ENCODE data around the gene CLEC2B.

Gene CLEC2B

DNA sequence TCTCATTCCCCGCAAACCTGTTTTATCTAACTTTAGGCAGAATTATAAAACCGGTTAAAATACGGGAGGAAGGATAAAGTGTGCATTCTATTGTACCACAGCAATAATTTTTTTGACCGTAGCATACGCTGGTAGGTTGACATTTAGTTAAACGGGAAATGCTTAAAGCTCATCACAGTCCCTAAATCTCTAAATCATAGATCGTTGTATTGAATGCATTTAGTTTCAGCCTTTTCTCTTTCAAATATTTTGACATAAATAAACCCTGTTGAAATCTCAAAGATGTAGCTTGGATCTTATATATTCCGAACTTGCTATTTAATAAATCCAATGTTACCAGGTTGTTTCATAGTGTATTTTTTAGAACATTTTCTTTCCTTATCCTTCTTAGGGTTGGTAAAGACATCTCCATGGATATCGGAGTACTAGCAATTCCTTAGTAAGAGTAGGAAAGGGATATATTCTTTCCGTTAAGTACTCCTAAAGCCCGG is 798 bp downstream of the CLEC2B start:
- WGBS = 99% methylated on average over 7 of the region's 11 CpGs
- Histone ChIP-seq H3K9me3 (ENCODE audit: insufficient read depth, low read depth, low read length) (no peaks in the 10 kb centered on the region), H3K9ac (ENCODE audit: low read depth, low read length) (no peak overlapping the region), H3K27me3 (ENCODE audit: insufficient read depth, low read length) (no peaks in the 10 kb centered on the region), H3K36me3 (ENCODE audit: insufficient read depth, low read length) (no peaks in the 10 kb centered on the region), H3K4me1 (ENCODE audit: insufficient read depth, low read length) (peaks cover 20% of the 10 kb centered on the region), H3K27ac (ENCODE audit: low read depth, low read length) (no peak overlapping the region), H3K4me3 (ENCODE audit: low read length) (no peak overlapping the region)

DNA sequence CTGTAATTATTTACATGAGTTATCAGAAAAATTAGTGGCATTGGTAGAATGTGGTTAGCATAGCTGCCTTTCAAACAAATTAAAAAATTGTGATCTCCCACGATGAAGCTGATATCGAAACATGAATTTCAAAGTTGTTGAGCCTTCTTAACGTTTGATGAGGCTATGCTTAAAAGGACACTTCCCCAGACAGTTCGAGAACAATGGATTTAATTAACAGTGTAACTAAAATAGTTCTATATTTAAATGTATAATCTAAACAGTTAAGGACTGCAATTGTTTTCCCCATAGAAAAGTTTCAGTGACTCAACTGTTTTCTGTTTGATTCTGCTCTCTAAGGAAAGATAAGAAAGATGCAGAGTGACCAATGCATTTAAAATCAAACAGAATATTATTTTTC is 1.6 kb downstream of the CLEC2B start:
- H3K27me3 ChIP-seq (ENCODE audit: insufficient read depth, low read length) = no peaks in the 10 kb centered on the region
- no peak overlapping the region for H3K4me3 ChIP-seq (ENCODE audit: low read length)
- no peaks in the 10 kb centered on the region for H3K36me3 ChIP-seq (ENCODE audit: insufficient read depth, low read length)
- H3K27ac ChIP-seq (ENCODE audit: low read depth, low read length) = no peak overlapping the region
- peaks cover 20% of the 10 kb centered on the region for H3K4me1 ChIP-seq (ENCODE audit: insufficient read depth, low read length)
- no peak overlapping the region for H3K9ac ChIP-seq (ENCODE audit: low read depth, low read length)
- WGBS = 92% methylated on average over 3 of the region's 4 CpGs
- no peaks in the 10 kb centered on the region for H3K9me3 ChIP-seq (ENCODE audit: insufficient read depth, low read depth, low read length)

DNA sequence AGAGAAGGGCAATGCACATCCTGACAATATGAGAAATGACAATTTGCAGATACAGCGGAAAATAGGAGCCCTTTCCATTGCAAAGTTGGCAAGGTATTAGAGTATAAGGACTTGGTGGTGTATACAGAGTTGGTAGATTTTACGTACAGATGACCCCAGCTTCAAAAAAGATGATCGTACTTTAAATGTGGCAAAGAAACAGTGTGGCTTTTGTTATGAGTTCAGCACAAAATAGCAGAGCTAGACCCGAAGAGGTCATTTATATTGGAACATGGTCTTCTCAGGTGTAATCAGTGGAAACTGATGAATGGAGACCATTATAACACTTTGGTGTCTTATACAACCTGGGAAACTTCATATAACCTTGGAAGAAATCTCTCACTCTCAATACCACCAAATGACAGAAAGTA is 2.3 kb downstream of the CLEC2B start:
- no peaks in the 10 kb centered on the region for H3K9me3 ChIP-seq (ENCODE audit: insufficient read depth, low read depth, low read length)
- H3K4me3 ChIP-seq (ENCODE audit: low read length) = no peak overlapping the region
- H3K36me3 ChIP-seq (ENCODE audit: insufficient read depth, low read length) = no peaks in the 10 kb centered on the region
- H3K27me3 ChIP-seq (ENCODE audit: insufficient read depth, low read length) = no peaks in the 10 kb centered on the region
- no peak overlapping the region for H3K9ac ChIP-seq (ENCODE audit: low read depth, low read length)
- H3K4me1 ChIP-seq (ENCODE audit: insufficient read depth, low read length) = peaks cover 20% of the 10 kb centered on the region
- WGBS = 96% methylated on average over 4 of the region's 4 CpGs
- H3K27ac ChIP-seq (ENCODE audit: low read depth, low read length) = no peak overlapping the region

DNA sequence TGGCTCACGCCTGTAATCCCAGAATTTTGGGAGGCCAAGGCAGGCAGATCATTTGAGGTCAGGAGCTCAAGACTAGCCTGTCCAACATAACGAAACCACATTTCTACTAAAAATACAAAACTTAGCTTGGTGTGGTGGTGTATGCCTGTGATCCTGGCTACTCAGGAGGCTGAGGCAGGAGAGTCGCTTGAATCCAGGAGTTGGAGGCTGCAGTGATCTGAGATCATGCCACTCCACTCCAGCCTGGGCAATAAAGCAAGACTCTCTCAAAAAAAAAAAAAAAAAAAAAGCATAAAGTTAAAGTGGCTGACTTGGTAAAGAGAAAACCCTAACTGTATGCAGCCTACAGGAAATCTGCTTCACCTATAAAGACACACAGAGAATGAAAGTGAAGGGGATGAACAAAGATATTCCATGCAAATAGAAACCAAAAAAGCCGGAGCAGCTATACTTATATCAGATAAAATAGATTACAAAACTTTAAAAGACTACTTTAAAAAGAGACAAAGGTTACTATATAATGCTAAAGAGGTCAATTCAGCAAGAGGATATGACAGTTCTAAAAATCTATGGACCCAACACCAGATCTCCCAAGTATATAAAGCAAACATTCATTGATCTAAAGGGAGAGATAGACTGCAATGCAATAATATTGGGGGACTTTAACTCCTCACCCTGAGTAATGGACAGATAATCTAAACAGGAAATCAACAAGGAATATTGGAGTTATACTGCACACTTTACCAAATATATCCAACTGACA is 4.1 kb downstream of the CLEC2B start:
- H3K36me3 ChIP-seq (ENCODE audit: insufficient read depth, low read length) = no peaks in the 10 kb centered on the region
- 98% methylated on average over 3 of the region's 4 CpGs for WGBS
- H3K4me3 ChIP-seq (ENCODE audit: low read length) = no peak overlapping the region
- peaks cover 18% of the 10 kb centered on the region for H3K4me1 ChIP-seq (ENCODE audit: insufficient read depth, low read length)
- H3K9me3 ChIP-seq (ENCODE audit: insufficient read depth, low read depth, low read length) = no peaks in the 10 kb centered on the region
- H3K27me3 ChIP-seq (ENCODE audit: insufficient read depth, low read length) = no peaks in the 10 kb centered on the region
- H3K27ac ChIP-seq (ENCODE audit: low read depth, low read length) = no peak overlapping the region
- H3K9ac ChIP-seq (ENCODE audit: low read depth, low read length) = no peak overlapping the region

DNA sequence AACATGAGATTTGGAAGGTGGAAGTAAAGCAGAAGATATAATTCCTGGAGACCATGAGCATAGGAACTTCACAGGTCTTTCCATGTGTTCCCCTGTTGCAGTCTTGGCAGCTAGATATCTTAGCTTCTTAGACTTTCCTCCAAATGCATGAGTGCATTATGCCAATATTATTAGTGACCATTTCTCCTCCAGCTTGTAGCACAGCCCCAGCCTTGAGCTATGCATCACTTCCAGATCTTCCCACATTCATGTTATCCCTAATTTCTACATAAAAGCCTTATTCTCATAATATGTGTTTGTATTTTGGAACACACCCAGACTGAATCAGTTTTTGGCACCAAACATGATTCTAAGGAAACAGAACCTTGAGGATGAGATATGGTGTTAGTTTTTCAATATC is 11.0 kb downstream of the CLEC2B start:
- peaks cover 15% of the 10 kb centered on the region; the same call in 1 of the 2 replicates for H3K4me1 ChIP-seq (ENCODE audit: insufficient read depth, low read length)
- no peaks in the 10 kb centered on the region for H3K9me3 ChIP-seq (ENCODE audit: insufficient read depth, low read depth, low read length)
- no peak overlapping the region for H3K27ac ChIP-seq (ENCODE audit: low read depth, low read length)
- H3K27me3 ChIP-seq (ENCODE audit: insufficient read depth, low read length) = no peaks in the 10 kb centered on the region
- H3K9ac ChIP-seq (ENCODE audit: low read depth, low read length) = no peak overlapping the region
- H3K36me3 ChIP-seq (ENCODE audit: insufficient read depth, low read length) = no peaks in the 10 kb centered on the region
- H3K4me3 ChIP-seq (ENCODE audit: low read length) = no peak overlapping the region

DNA sequence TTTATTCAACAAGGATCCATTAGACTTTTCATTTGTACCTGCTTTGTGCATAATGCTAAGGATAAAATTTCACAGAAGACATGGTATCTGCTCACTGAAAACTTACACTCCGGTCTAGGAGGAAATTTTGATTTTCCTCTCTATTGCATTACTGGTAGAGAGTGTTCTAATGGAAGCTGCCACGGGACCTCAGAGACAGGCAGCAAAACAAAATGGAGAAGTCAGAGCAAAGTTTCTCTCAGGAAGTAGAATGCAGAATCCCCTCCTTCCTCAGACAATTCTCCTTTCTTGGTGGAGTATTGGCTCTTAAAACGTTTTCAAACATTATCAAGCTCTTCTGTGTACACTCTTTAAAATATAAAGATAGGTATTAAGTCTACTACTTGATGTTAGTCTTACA is 12.3 kb downstream of the CLEC2B start:
- no peaks in the 10 kb centered on the region for H3K36me3 ChIP-seq (ENCODE audit: insufficient read depth, low read length)
- no peak overlapping the region for H3K27ac ChIP-seq (ENCODE audit: low read depth, low read length)
- H3K27me3 ChIP-seq (ENCODE audit: insufficient read depth, low read length) = no peaks in the 10 kb centered on the region
- no peaks in the 10 kb centered on the region for H3K9me3 ChIP-seq (ENCODE audit: insufficient read depth, low read depth, low read length)
- peaks cover 20% of the 10 kb centered on the region for H3K4me1 ChIP-seq (ENCODE audit: insufficient read depth, low read length)
- H3K9ac ChIP-seq (ENCODE audit: low read depth, low read length) = no peak overlapping the region
- WGBS = 88% methylated on average over 2 of the region's 3 CpGs
- H3K4me3 ChIP-seq (ENCODE audit: low read length) = no peak overlapping the region

DNA sequence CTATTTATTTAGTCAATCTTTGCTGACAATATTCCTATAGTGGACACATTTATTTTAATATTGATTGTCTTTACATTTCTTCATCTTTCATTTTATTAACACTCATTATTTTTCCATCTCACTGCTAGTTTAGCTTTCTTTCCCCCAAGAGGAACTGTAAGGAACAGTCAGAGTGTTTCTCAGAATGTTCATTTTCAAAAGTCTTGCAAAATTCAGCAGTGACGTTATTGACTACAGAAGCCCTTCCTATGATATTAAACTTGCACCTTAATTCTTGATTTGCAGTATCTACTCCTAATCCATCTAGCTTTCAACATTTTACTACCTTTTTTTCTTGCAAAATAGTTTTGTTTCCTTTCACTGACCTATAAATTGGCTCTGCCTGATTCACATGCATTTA is 13.0 kb downstream of the CLEC2B start:
- Histone ChIP-seq H3K4me3 (ENCODE audit: low read length) (no peak overlapping the region), H3K27me3 (ENCODE audit: insufficient read depth, low read length) (no peaks in the 10 kb centered on the region), H3K4me1 (ENCODE audit: insufficient read depth, low read length) (peaks cover 20% of the 10 kb centered on the region), H3K9ac (ENCODE audit: low read depth, low read length) (no peak overlapping the region), H3K27ac (ENCODE audit: low read depth, low read length) (no peak overlapping the region), H3K36me3 (ENCODE audit: insufficient read depth, low read length) (no peaks in the 10 kb centered on the region), H3K9me3 (ENCODE audit: insufficient read depth, low read depth, low read length) (no peaks in the 10 kb centered on the region)
- 88% methylated on average over 1 of the region's 1 CpG for WGBS

DNA sequence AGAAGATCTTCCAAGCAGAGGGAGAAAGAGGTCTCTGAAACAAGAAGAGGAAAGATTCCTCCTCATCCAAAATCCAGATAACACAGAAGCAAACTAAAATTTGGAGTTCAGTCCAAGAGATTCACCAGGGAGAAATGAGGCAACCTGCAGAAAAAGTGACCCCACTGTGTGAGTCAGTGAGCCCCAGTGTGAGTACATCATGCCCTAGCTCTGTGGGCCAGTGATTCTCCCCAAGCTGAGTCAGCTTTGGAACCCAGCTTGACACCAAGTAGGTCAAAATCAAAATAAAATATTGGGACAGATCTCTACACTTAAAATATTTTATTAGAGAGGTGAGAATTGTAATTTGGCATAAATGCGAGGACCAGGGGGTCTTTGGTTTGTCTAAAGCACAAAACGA is 17.2 kb downstream of the CLEC2B start:
- WGBS = 100% methylated on average over 2 of the region's 2 CpGs
- Histone ChIP-seq H3K36me3 (ENCODE audit: insufficient read depth, low read length) (no peaks in the 10 kb centered on the region), H3K4me3 (ENCODE audit: low read length) (no peak overlapping the region), H3K27me3 (ENCODE audit: insufficient read depth, low read length) (no peaks in the 10 kb centered on the region), H3K9me3 (ENCODE audit: insufficient read depth, low read depth, low read length) (no peaks in the 10 kb centered on the region), H3K27ac (ENCODE audit: low read depth, low read length) (no peak overlapping the region), H3K4me1 (ENCODE audit: insufficient read depth, low read length) (peaks cover 20% of the 10 kb centered on the region), H3K9ac (ENCODE audit: low read depth, low read length) (no peak overlapping the region)

DNA sequence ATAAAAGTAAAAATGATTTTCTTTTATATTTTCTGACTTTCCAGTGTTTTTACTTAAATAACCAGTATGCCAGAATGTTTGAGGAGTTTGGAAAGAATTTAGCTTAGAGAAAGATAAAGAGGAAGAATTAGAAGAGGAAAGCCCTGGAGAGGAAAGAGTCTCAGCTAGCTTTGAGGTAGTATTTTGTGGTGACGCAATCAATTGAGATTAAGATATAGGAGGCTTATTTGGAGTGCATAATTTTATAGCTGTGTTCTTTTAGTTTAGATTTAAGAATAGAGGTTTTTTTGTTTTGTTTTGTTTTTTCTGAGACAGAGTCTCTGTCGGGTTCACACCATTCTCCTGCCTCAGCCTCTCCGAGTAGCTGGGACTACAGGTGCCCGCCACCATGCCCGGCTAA is 18.1 kb downstream of the CLEC2B start:
- Histone ChIP-seq H3K36me3 (ENCODE audit: insufficient read depth, low read length) (no peaks in the 10 kb centered on the region), H3K4me1 (ENCODE audit: insufficient read depth, low read length) (peaks cover 11% of the 10 kb centered on the region), H3K4me3 (ENCODE audit: low read length) (no peak overlapping the region), H3K9me3 (ENCODE audit: insufficient read depth, low read depth, low read length) (no peaks in the 10 kb centered on the region), H3K9ac (ENCODE audit: low read depth, low read length) (no peak overlapping the region), H3K27me3 (ENCODE audit: insufficient read depth, low read length) (no peaks in the 10 kb centered on the region), H3K27ac (ENCODE audit: low read depth, low read length) (no peak overlapping the region)
- WGBS = 92% methylated on average over 5 of the region's 5 CpGs

DNA sequence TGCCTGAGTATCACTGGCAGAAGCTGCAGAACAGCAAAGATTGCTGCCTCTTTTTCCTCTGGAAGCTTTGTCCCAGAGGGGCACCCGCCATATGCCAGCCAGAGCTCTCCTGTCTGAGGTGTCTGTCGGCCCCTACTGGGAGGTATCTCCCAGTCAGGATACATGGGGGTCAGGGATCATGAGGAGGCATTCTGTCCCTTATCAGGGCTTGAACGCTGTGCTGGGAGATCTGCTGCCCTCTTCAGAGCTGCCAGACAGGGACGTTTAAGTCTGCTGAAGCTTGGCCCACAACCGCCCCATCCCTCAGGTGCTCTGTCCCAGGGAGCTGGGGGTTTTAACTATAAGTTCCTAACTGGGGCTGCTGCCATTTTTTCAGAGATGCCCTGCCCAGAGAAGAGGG is 20.3 kb downstream of the CLEC2B start:
- Histone ChIP-seq H3K36me3 (ENCODE audit: insufficient read depth, low read length) (no peaks in the 10 kb centered on the region), H3K4me3 (ENCODE audit: low read length) (no peak overlapping the region), H3K27ac (ENCODE audit: low read depth, low read length) (no peak overlapping the region), H3K4me1 (ENCODE audit: insufficient read depth, low read length) (peaks cover 5% of the 10 kb centered on the region), H3K27me3 (ENCODE audit: insufficient read depth, low read length) (no peaks in the 10 kb centered on the region), H3K9ac (ENCODE audit: low read depth, low read length) (no peak overlapping the region), H3K9me3 (ENCODE audit: insufficient read depth, low read depth, low read length) (no peaks in the 10 kb centered on the region)
- 89% methylated on average over 5 of the region's 5 CpGs for WGBS

DNA sequence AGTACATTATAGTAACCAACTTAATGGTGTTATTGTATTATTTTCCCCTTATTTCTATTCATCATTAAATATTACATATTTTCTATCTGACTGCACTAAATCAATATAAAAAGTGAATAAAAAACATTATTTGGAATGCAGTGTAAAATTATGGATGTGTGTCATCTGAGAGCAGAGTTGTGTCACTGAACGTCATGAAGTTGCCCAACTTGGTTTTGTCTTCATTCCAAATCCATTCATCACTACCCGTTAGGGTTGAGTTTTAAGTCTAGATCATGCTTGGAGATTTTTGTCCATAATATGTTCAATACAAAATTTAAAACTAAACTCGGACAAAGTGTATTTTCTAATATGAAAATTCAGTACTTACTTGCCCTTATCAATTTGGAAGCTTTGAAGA is 25.7 kb downstream of the CLEC2B start:
- WGBS = 89% methylated on average over 1 of the region's 3 CpGs
- H3K27me3 ChIP-seq (ENCODE audit: insufficient read depth, low read length) = no peaks in the 10 kb centered on the region
- H3K36me3 ChIP-seq (ENCODE audit: insufficient read depth, low read length) = no peaks in the 10 kb centered on the region
- H3K9me3 ChIP-seq (ENCODE audit: insufficient read depth, low read depth, low read length) = no peaks in the 10 kb centered on the region
- H3K27ac ChIP-seq (ENCODE audit: low read depth, low read length) = no peak overlapping the region
- H3K4me1 ChIP-seq (ENCODE audit: insufficient read depth, low read length) = no peaks in the 10 kb centered on the region
- H3K4me3 ChIP-seq (ENCODE audit: low read length) = no peak overlapping the region
- H3K9ac ChIP-seq (ENCODE audit: low read depth, low read length) = no peak overlapping the region

DNA sequence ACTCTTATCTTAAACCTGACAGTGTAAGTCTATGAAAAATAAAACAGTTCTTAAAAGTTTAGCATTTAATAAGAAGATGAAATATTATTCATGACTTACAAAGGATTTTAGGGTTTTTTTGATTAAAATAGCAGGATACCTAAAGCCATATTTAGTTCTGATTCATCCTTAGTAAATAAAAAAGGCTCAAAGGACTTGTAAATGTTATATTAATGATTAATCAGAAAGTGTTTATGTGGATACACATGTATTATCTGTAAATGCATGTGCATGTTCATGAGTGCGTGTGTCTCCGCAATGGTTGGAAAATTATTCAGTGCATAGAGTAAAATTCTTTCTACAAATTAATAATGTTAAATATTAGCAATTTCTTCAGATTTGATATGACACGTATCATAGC is 37.4 kb downstream of the CLEC2B start:
- no peaks in the 10 kb centered on the region for H3K27me3 ChIP-seq (ENCODE audit: insufficient read depth, low read length)
- H3K4me3 ChIP-seq (ENCODE audit: low read length) = no peak overlapping the region
- H3K9ac ChIP-seq (ENCODE audit: low read depth, low read length) = no peak overlapping the region
- WGBS = no CpG with 5 or more reads among the region's 3 CpGs
- no peaks in the 10 kb centered on the region; the same call in 1 of the 2 replicates for H3K4me1 ChIP-seq (ENCODE audit: insufficient read depth, low read length)
- H3K36me3 ChIP-seq (ENCODE audit: insufficient read depth, low read length) = no peaks in the 10 kb centered on the region
- no peaks in the 10 kb centered on the region for H3K9me3 ChIP-seq (ENCODE audit: insufficient read depth, low read depth, low read length)
- no peak overlapping the region for H3K27ac ChIP-seq (ENCODE audit: low read depth, low read length)
